Neuronal stem cell (in vitro differentiated cells): Measurements from ENCODE around the gene ART3.
"Not testable (repeated sequence)": the region's sequence is repeated elsewhere in the genome, so short reads cannot be mapped to it uniquely, and the experiment has no call there.

ENCODE experiments used
- DNase-seq: peaks from one replicate; pipeline ENCODE4 v3.0.0-alpha.2; 2013; ENCODE audit warnings: low spot score
- H2AFZ ChIP-seq: one replicate; pipeline ENCODE4 v1.6.1; 2013; ENCODE audit warnings: mild to moderate bottlenecking, low read length, inconsistent platforms
- H2AK5ac ChIP-seq: 2 replicates; pipeline ENCODE4 v1.6.1; 2013; ENCODE audit warnings: low read depth, mild to moderate bottlenecking, inconsistent platforms, low read length, moderate library complexity, mixed read lengths
- H2BK120ac ChIP-seq: 2 replicates; pipeline ENCODE4 v1.6.1; 2013; ENCODE audit warnings: low read depth, mild to moderate bottlenecking, inconsistent platforms, low read length, moderate library complexity, mixed read lengths
- H2BK12ac ChIP-seq: one replicate; pipeline ENCODE4 v1.6.1; 2013; ENCODE audit warnings: low read length, inconsistent platforms
- H2BK15ac ChIP-seq: 2 replicates; pipeline ENCODE4 v1.6.1; 2013; ENCODE audit warnings: mild to moderate bottlenecking, low read length, inconsistent platforms, mixed read lengths
- H2BK5ac ChIP-seq: one replicate; pipeline ENCODE4 v1.6.1; 2013; ENCODE audit warnings: inconsistent platforms, mild to moderate bottlenecking, low read length, moderate library complexity
- H3K14ac ChIP-seq: one replicate; pipeline ENCODE4 v1.6.1; 2013; ENCODE audit warnings: low read length, inconsistent platforms
- H3K18ac ChIP-seq: 2 replicates; pipeline ENCODE4 v1.6.1; 2013; ENCODE audit warnings: low read length, inconsistent platforms
- H3K23ac ChIP-seq: 2 replicates; pipeline ENCODE4 v1.6.1; 2013; ENCODE audit warnings: low read depth, mild to moderate bottlenecking, mixed read lengths, low read length, inconsistent platforms; ENCODE audit not compliant: poor library complexity
- H3K27ac ChIP-seq: replicated peaks from 3 replicates; pipeline ENCODE4 v1.5.1; 2013; ENCODE audit warnings: low read length, inconsistent platforms
- H3K27me3 ChIP-seq, 3 experiments: 2 replicates each; pipeline ENCODE4 v1.6.1; 2013; ENCODE audit warnings: low read length in 3 of 3, mild to moderate bottlenecking in 2 of 3, inconsistent platforms in 1 of 3, low read depth in 1 of 3, mixed read lengths in 1 of 3, moderate library complexity in 1 of 3; ENCODE audit not compliant: control insufficient read depth in 3 of 3, insufficient read depth in 3 of 3
- H3K36me3 ChIP-seq, 2 donors: replicated peaks in 1 of 2; 2 replicates each; pipeline ENCODE4 v1.6.1; 2013; ENCODE audit warnings: low read length in 2 of 2; ENCODE audit not compliant: control insufficient read depth in 2 of 2, insufficient read depth in 2 of 2
- H3K4ac ChIP-seq: 2 replicates; pipeline ENCODE4 v1.6.1; 2013; ENCODE audit warnings: inconsistent platforms, mild to moderate bottlenecking, low read length, moderate library complexity
- H3K4me1 ChIP-seq, 2 donors: 1 replicate in 1 of 2; 2 replicates in 1 of 2; pipeline ENCODE4 v1.6.1; 2013; ENCODE audit warnings: low read length in 2 of 2, low read depth in 1 of 2; ENCODE audit not compliant: control insufficient read depth in 2 of 2, insufficient read depth in 1 of 2
- H3K4me2 ChIP-seq: one replicate; pipeline ENCODE4 v1.6.1; 2013; ENCODE audit warnings: mild to moderate bottlenecking, low read length, inconsistent platforms; ENCODE audit not compliant: insufficient read depth, poor library complexity, severe bottlenecking
- H3K4me3 ChIP-seq, 2 donors: 2 replicates each; pipeline ENCODE4 v1.5.1; 2013; ENCODE audit warnings: low read length in 2 of 2, mild to moderate bottlenecking in 2 of 2, inconsistent platforms in 1 of 2, moderate library complexity in 1 of 2
- H3K79me1 ChIP-seq: one replicate; pipeline ENCODE4 v1.6.1; 2013; ENCODE audit warnings: low read depth, mild to moderate bottlenecking, inconsistent platforms, low read length, moderate library complexity
- H3K9ac ChIP-seq: one replicate; pipeline ENCODE4 v1.6.1; 2013; ENCODE audit warnings: mild to moderate bottlenecking, low read depth, low read length, inconsistent platforms; ENCODE audit not compliant: poor library complexity
- H3K9me3 ChIP-seq, 2 donors: replicated peaks in 1 of 2; 2 replicates each; pipeline versions ENCODE3 to v1.6.1; 2013; ENCODE audit warnings: low read length in 2 of 2, mild to moderate bottlenecking in 2 of 2, inconsistent platforms in 1 of 2, low read depth in 1 of 2, mixed read lengths in 1 of 2, moderate library complexity in 1 of 2; ENCODE audit not compliant: control insufficient read depth in 2 of 2, insufficient read depth in 1 of 2
- H4K8ac ChIP-seq: one replicate; pipeline ENCODE4 v1.6.1; 2013; ENCODE audit warnings: low read depth, mild to moderate bottlenecking, inconsistent platforms, low read length, moderate library complexity
- H4K91ac ChIP-seq: one replicate; pipeline ENCODE4 v1.6.1; 2013; ENCODE audit warnings: low read length, low read depth, mild to moderate bottlenecking, inconsistent platforms; ENCODE audit not compliant: poor library complexity
- WGBS, 2 donors: extraction: QIAGEN DNeasy Blood & Tissue Kit; methylation state at CpG; one replicate each; pipeline ENCODE4 v1.1.7; 2013; ENCODE audit warnings: missing lambda C conversion rate in 2 of 2, mixed read lengths in 1 of 2; ENCODE audit not compliant: insufficient read length in 2 of 2, insufficient replicate concordance in 1 of 2; ENCODE audit errors: extremely low coverage in 2 of 2; 5-methylcytosine and 5-hydroxymethylcytosine counted together

The ART3 gene

GRCh38 chr4:76044686-76045085 is 29.8 kb upstream of the ART3 start:
- not testable (repeated sequence) for H3K4me1 ChIP-seq, H2BK120ac ChIP-seq, H2BK12ac ChIP-seq, H2BK15ac ChIP-seq, H3K4me2 ChIP-seq, H3K4me3 ChIP-seq, DNase-seq, H3K4ac ChIP-seq, H4K91ac ChIP-seq, H3K18ac ChIP-seq, H2AK5ac ChIP-seq, H3K36me3 ChIP-seq, H3K27me3 ChIP-seq, H4K8ac ChIP-seq, H3K79me1 ChIP-seq, H2BK5ac ChIP-seq, H3K9me3 ChIP-seq, H3K9ac ChIP-seq, H2AFZ ChIP-seq, H3K14ac ChIP-seq, H3K27ac ChIP-seq, H3K23ac ChIP-seq
- no CpG with 5 or more reads among the region's 4 CpGs for WGBS, 2 donors

DNA sequence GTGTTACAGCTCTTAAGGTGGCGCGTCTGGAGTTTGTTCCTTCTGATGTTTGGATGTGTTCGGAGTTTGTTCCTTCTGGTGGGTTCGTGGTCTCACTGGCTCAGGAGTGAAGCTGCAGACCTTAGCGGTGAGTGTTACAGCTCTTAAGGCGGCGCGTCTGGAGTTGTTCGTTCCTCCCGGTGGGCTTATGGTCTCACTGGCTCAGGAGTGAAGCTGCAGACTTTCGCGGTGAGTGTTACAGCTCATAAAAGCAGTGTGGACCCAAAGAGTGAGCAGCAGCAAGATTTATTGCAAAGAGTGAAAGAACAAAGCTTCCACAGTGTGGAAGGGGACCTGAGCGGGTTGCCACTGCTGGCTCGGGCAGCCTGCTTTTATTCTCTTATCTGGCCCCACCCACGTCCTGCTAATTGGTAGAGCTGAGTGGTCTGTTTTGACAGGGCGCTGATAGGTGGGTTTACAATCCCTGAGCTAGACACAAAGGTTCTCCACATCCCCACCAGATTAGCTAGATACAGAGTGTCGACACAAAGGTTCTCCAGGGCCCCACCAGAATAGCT is 24.6 kb upstream of the ART3 start:
- H3K27me3 ChIP-seq: peaks cover 0 to 11% (median 0%) of the 10 kb centered on the region in 3 experiments
- not testable (repeated sequence) for H3K14ac ChIP-seq, H3K36me3 ChIP-seq, H3K9ac ChIP-seq, H3K79me1 ChIP-seq, H2AK5ac ChIP-seq, H2BK12ac ChIP-seq, DNase-seq, H3K4me1 ChIP-seq, H4K91ac ChIP-seq, H2BK5ac ChIP-seq, H2BK120ac ChIP-seq, H3K27ac ChIP-seq, H3K9me3 ChIP-seq, H3K18ac ChIP-seq, H3K4ac ChIP-seq, H4K8ac ChIP-seq, H2BK15ac ChIP-seq, H3K4me3 ChIP-seq, H3K23ac ChIP-seq, H2AFZ ChIP-seq, H3K4me2 ChIP-seq
- no CpG with 5 or more reads among the region's 17 CpGs for WGBS, 2 donors

DNA sequence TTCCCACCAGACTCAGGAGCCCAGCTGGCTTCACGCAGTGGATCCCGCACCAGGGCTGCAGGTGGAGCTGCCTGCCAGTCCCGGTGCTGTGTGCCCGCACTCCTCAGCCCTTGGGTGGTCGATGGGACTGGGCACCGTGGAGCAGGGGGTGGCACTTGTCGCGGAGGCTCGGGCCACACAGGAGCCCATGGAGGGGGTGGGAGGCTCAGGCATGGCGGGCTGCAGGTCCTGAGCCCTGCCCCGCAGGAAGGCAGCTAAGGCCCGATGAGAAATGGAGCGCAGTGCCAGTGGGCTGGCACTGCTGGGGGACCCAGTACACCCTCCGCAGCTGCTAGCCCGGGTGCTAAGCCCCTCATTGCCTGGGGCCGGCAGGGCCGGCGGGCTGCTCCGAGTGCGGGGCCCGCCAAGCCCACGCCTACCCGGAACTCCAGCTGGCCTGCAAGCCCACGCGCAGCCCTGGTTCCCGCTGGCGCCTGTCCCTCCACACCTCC is 23.9 kb upstream of the ART3 start:
- not testable (repeated sequence) for H3K9ac ChIP-seq, H3K27ac ChIP-seq
- WGBS, 2 donors: no CpG with 5 or more reads among the region's 27 CpGs

DNA sequence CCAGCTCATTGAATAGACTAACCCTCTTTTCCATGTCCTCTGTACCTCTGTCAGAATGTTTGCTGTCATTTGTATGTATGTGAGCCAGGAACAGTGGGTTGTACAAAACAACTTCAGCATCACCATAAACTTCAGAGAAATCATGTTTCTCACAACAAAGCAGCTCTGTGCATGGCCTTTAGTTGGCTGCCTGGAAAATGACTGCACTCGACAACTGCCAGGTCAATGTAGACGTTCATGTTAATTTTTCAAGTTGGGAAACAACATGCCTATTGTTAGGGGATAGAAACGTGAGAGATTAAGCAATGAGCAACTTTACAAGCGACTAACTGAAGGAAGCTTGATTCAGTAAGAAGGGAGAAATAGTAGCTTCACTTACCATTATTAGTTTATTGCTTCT is 20.8 kb upstream of the ART3 start:
- Histone ChIP-seq H2BK15ac (no peak overlapping the region), H3K4me1 (peaks cover 0 to 1% of the 10 kb centered on the region in 2 donors), H3K18ac (no peak overlapping the region), H3K27ac (no peak overlapping the region), H3K14ac (no peak overlapping the region), H2BK5ac (no peak overlapping the region), H3K36me3 (no peaks in the 10 kb centered on the region), H3K23ac (no peak overlapping the region), H3K27me3 (peaks cover 0 to 35% (median 0%) of the 10 kb centered on the region in 3 experiments), H2AK5ac (no peak overlapping the region), H4K8ac (no peak overlapping the region), H2AFZ (no peak overlapping the region), H3K4ac (no peak overlapping the region), H2BK12ac (no peak overlapping the region), H3K4me2 (no peak overlapping the region), H3K4me3 (no peak overlapping the region), H3K9me3 (no peaks in the 10 kb centered on the region), H4K91ac (no peak overlapping the region), H3K79me1 (no peaks in the 10 kb centered on the region), H2BK120ac (no peak overlapping the region), H3K9ac (no peak overlapping the region)
- no peak for DNase-seq
- no CpG with 5 or more reads among the region's 4 CpGs for WGBS, 2 donors

More for the DNA sequence above, 23.9 kb upstream of the ART3 start:
- not testable (repeated sequence) for H3K18ac ChIP-seq, H2BK5ac ChIP-seq, H2AK5ac ChIP-seq, H3K14ac ChIP-seq, H2BK120ac ChIP-seq, H3K4me1 ChIP-seq, H3K79me1 ChIP-seq, H3K23ac ChIP-seq, H3K9me3 ChIP-seq, H3K4me2 ChIP-seq, H3K4me3 ChIP-seq, H2BK15ac ChIP-seq, H2BK12ac ChIP-seq, H3K36me3 ChIP-seq, H2AFZ ChIP-seq, H3K4ac ChIP-seq, H4K91ac ChIP-seq, H4K8ac ChIP-seq, DNase-seq
- H3K27me3 ChIP-seq: peaks cover 0 to 14% (median 0%) of the 10 kb centered on the region in 3 experiments
